HEK293 (cell line): Measurements from ENCODE around the gene PNPLA3.
"Not testable (repeated sequence)": the region's sequence is repeated elsewhere in the genome, so short reads cannot be mapped to it uniquely, and the experiment has no call there.

Experiments
- CTCF ChIA-PET: fragments of 350-600 bp; formaldehyde crosslinking; extraction: SDS; loops from one replicate; lab custom pipeline; 2021; ENCODE audit warnings: antibody characterized with exemption; lab: Yijun Ruan, JAX
- POLR2A ChIA-PET: fragments of 300-600 bp; formaldehyde crosslinking; extraction: SDS; loops from one replicate; lab custom pipeline; 2020; ENCODE audit warnings: antibody characterized with exemption, inconsistent platforms; lab: Yijun Ruan, JAX
- H3K27ac ChIP-seq: fragments of 200-500 bp; sonication (Bioruptor generic); 2 replicates; pipeline ENCODE4 v1.5.1; 2014; ENCODE audit warnings: low read depth, low read length, control low read depth, inconsistent platforms; ENCODE audit errors: extremely low read depth
- H3K36me3 ChIP-seq, 2 experiments: fragments of 200-500 bp in 1 of 2; sonication (Bioruptor generic) in 1 of 2; 1 replicate in 1 of 2; 2 replicates in 1 of 2; pipeline ENCODE4 v1.5.1; 2014 to 2017; ENCODE audit warnings: inconsistent platforms in 2 of 2, low read length in 2 of 2; ENCODE audit not compliant: control insufficient read depth in 2 of 2, insufficient read depth in 1 of 2
- H3K4me1 ChIP-seq: fragments of 200-500 bp; sonication (Bioruptor generic); 2 replicates; pipeline ENCODE4 v1.5.1; 2014; ENCODE audit warnings: mild to moderate bottlenecking, low read length, inconsistent platforms; ENCODE audit not compliant: control insufficient read depth, insufficient read depth
- H3K4me3 ChIP-seq: 2 replicates; pipeline ENCODE4 v1.5.1; 2011; ENCODE audit warnings: low read depth, mild to moderate bottlenecking, control low read depth, low read length, moderate library complexity
- H3K9me3 ChIP-seq: fragments of 200-500 bp; sonication (Bioruptor generic); 2 replicates; pipeline ENCODE4 v1.5.1; 2014; ENCODE audit warnings: low read depth, low read length, inconsistent platforms; ENCODE audit not compliant: control insufficient read depth, insufficient read depth
- GLI4 ChIP-seq: fragments of 450-650 bp; formaldehyde crosslinking; IDR thresholded peaks from 2 replicates; pipeline ENCODE4 v1.5.1; 2016; ENCODE audit warnings: missing biosample characterization, missing genetic modification characterization
- KLF1 ChIP-seq: fragments of 450-650 bp; formaldehyde crosslinking; IDR thresholded peaks from 2 replicates; pipeline ENCODE4 v1.5.1; 2016; ENCODE audit warnings: missing biosample characterization, missing genetic modification characterization
- SCRT2 ChIP-seq: fragments of 450-650 bp; formaldehyde crosslinking; IDR thresholded peaks from 2 replicates; pipeline ENCODE4 v1.5.1; 2016; ENCODE audit warnings: missing biosample characterization, missing genetic modification characterization
- ZIC2 ChIP-seq: fragments of 450-650 bp; formaldehyde crosslinking; IDR thresholded peaks from 2 replicates; pipeline ENCODE4 v1.5.1; 2016; ENCODE audit warnings: missing biosample characterization, missing genetic modification characterization
- ZNF10 ChIP-seq: fragments of 450-650 bp; formaldehyde crosslinking; IDR thresholded peaks from 2 replicates; pipeline ENCODE4 v1.5.1; 2017; ENCODE audit warnings: missing biosample characterization, missing genetic modification characterization
- ZNF140 ChIP-seq: fragments of 450-650 bp; formaldehyde crosslinking; IDR thresholded peaks from 2 replicates; pipeline ENCODE4 v1.5.1; 2016; ENCODE audit warnings: missing biosample characterization, missing genetic modification characterization
- ZNF18 ChIP-seq: fragments of 450-650 bp; formaldehyde crosslinking; IDR thresholded peaks from 2 replicates; pipeline ENCODE4 v1.5.1; 2016; ENCODE audit warnings: missing biosample characterization, missing genetic modification characterization
- ZNF19 ChIP-seq: fragments of 450-650 bp; formaldehyde crosslinking; IDR thresholded peaks from 2 replicates; pipeline ENCODE4; 2016; ENCODE audit warnings: missing biosample characterization, missing genetic modification characterization, low read depth
- ZNF398 ChIP-seq: fragments of 450-650 bp; formaldehyde crosslinking; IDR thresholded peaks from 2 replicates; pipeline ENCODE4 v1.5.1; 2017; ENCODE audit warnings: missing biosample characterization, missing genetic modification characterization
- ZNF510 ChIP-seq: fragments of 450-650 bp; formaldehyde crosslinking; IDR thresholded peaks from 2 replicates; pipeline ENCODE4 v1.5.1; 2018; ENCODE audit warnings: mild to moderate bottlenecking, missing genetic modification characterization, missing biosample characterization; ENCODE audit not compliant: insufficient replicate concordance
- TF ChIP-seq, protein P1 (sequence below): fragments of 450-650 bp; formaldehyde crosslinking; IDR thresholded peaks from 2 replicates; pipeline ENCODE4 v1.5.1; 2016; ENCODE audit warnings: missing biosample characterization, missing genetic modification characterization

Gene PNPLA3

GRCh38 chr22:43900206-43900605 is 23.4 kb upstream of the PNPLA3 start:
- Histone ChIP-seq H3K4me3 (no peak overlapping the region), H3K4me1 (no peaks in the 10 kb centered on the region), H3K36me3 (no peaks in the 10 kb centered on the region), H3K9me3 (no peaks in the 10 kb centered on the region), H3K27ac (no peak overlapping the region)
- POLR2A ChIA-PET: interaction anchor here (0.7 to 0.9 kb wide), 2 partner anchors 15 to 23 kb away, joined by 3 to 5 read pairs; partner anchors contain the start of gene PNPLA3
- CTCF ChIA-PET: interaction anchor here (0.6 to 8.6 kb wide), 4 partner anchors 16 to 241 kb away, joined by 3 to 87 read pairs (median 8); no protein-coding TSS in a partner anchor
- TF ChIP-seq GLI4 (no peak), ZNF510 (tag by site-specific recombination) (no peak), SCRT2 (tag by site-specific recombination) (no peak), ZNF19 (tag by site-specific recombination) (no peak), ZNF140 (tag by site-specific recombination) (no peak), ZIC2 (tag by site-specific recombination) (peak; percentile 68)

- H3K9me3 ChIP-seq: no peaks in the 10 kb centered on the region
- TF ChIP-seq ZNF398 (tag by site-specific recombination) (no peak), ZNF10 (no peak)
- TF ChIP-seq, protein P1, sequence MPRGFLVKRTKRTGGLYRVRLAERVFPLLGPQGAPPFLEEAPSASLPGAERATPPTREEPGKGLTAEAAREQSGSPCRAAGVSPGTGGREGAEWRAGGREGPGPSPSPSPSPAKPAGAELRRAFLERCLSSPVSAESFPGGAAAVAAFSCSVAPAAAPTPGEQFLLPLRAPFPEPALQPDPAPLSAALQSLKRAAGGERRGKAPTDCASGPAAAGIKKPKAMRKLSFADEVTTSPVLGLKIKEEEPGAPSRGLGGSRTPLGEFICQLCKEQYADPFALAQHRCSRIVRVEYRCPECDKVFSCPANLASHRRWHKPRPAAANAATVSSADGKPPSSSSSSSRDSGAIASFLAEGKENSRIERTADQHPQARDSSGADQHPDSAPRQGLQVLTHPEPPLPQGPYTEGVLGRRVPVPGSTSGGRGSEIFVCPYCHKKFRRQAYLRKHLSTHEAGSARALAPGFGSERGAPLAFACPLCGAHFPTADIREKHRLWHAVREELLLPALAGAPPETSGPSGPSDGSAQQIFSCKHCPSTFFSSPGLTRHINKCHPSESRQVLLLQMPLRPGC (tag by site-specific recombination): no peak
- no peaks in the 10 kb centered on the region for H3K36me3 ChIP-seq
- POLR2A ChIA-PET: no interaction called here
- H3K27ac ChIP-seq: no peak overlapping the region
- no peaks in the 10 kb centered on the region for H3K4me1 ChIP-seq
- no peak overlapping the region for H3K4me3 ChIP-seq
- CTCF ChIA-PET: interaction anchor here (1.2 to 8.6 kb wide), 3 partner anchors 18 to 556 kb away, joined by 3 to 87 read pairs (median 7); no protein-coding TSS in a partner anchor
Measured at GRCh38 chr22:43901976-43902643, 21.5 kb upstream of the PNPLA3 start.

DNA sequence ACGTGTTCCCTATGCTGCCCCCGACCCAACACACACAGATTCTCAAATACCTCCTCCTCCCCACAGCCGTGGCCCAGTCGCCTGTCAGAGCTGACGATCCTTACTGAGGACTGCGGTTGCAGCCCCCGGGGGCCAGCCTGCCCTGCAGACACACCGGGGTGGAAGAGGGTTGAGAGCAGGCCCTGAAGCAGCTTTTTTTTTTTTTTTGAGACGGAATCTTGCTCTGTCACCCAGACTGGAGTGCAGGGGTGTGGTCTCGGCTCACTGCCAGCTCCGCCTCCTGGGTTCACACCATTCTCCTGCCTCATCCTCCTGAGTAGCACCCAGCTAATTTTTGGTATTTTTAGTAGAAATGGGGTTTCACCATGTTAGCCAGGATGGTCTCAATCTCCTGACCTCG is 20.6 kb upstream of the PNPLA3 start:
- POLR2A ChIA-PET, H3K4me3 ChIP-seq, H3K4me1 ChIP-seq, H3K9me3 ChIP-seq, H3K27ac ChIP-seq, H3K36me3 ChIP-seq: not testable (repeated sequence)
- TF ChIP-seq KLF1 (tag by site-specific recombination): peak; percentile 35
- TF ChIP-seq ZNF18: 0 out of 2 replicates have a peak, but pooled peaks have one; percentile 20
- CTCF ChIA-PET: interaction anchor here (0.5 to 8.6 kb wide), 7 partner anchors 19 to 833 kb away, joined by 3 to 87 read pairs (median 3); no protein-coding TSS in a partner anchor

DNA sequence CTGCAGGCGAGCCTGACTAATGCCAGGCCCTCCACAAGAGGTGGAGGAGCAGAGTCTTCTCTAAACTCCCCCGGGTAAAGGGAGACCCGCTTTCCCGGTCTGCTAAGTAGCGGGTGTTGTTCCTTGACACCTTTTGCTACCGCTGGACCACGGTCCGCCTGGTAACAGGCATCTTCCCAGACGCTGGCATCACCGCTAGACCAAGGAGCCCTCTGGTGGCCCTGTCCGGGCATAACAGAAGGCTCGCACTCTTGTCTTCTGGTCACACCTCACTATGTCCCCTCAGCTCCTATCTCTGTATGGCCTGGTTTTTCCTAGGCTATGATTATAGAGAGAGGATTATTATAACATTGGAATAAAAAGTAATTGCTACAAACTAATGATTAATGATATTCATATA is 19.2 kb upstream of the PNPLA3 start:
- H3K36me3 ChIP-seq, H3K4me1 ChIP-seq, POLR2A ChIA-PET, H3K9me3 ChIP-seq, H3K4me3 ChIP-seq, H3K27ac ChIP-seq: not testable (repeated sequence)
- CTCF ChIA-PET: interaction anchor here (0.8 to 8.6 kb wide), 3 partner anchors 10 to 42 kb away, joined by 3 to 87 read pairs (median 7); no protein-coding TSS in a partner anchor
